ENCODE data around the gene MBD3.
A peak's percentile ranks its signal among the peaks of the same experiment; 100 is the strongest.

MBD3 gene

DNA sequence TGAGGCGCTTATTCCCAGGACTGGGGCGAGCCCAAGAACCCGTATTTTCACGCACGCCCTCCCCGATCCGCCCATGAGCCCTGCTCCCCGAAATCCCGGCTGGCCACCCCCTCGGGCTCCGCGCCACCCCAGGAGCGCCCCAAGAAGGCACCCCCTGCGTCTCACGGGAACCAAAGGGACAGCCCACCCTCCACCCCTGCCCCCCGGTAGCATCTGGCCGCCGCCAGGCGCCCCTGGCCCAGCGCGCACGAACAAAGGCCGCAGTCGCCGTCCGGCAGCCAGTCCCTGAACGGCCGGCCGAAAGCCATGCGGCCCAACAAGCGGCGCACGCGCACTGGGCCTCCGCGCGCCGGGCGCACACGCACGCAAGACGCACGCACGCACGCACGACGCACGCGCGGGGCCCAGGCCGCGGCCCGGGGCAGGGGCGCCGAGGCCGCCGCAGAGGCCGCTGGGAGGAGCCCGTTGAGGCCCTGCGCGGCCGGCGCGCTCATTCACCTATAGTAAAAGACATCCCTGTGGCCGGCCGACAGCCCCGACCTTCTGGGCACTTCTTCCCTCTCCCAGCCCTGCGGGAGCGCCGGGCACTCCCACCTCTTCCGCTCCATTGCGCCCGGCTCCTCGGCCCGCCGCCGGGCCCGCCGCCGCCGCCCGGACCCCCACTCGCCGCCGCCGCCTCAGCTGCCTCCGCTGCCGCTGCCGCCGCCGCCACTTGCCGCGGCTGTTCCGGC, 476 bp downstream of the MBD3 start:
- peak; percentile 86 for DNase-seq

DNA sequence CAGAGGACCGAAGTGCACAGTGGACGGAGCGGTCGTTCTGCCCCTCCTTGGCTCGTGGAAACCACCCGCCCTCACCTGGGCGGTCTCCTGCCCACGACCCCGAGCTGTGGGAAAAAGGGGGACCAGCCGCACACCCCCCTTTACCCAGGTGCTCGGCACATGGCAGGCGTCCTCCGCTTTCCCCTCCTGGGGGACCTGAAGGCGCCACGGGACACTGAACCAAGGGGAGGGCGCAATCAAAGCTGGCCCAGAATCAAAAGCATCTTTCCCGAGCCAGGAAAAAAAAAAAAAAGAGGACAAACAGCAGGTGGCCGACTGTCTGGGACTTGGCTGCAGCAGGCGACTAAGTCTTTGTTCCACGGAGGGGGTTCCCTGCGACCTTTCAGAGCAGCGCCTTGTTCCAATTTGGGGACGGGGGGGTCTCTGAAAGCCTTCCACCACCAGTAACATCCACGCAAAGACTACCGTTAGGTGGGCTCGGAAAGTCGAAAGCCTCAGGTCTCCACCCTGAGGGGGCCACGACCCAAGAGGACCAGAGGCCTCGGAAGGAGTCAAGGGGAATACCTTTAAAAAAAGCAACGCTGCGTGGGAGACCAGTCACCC, 1.1 kb downstream of the MBD3 start:
- no peak for DNase-seq

DNA sequence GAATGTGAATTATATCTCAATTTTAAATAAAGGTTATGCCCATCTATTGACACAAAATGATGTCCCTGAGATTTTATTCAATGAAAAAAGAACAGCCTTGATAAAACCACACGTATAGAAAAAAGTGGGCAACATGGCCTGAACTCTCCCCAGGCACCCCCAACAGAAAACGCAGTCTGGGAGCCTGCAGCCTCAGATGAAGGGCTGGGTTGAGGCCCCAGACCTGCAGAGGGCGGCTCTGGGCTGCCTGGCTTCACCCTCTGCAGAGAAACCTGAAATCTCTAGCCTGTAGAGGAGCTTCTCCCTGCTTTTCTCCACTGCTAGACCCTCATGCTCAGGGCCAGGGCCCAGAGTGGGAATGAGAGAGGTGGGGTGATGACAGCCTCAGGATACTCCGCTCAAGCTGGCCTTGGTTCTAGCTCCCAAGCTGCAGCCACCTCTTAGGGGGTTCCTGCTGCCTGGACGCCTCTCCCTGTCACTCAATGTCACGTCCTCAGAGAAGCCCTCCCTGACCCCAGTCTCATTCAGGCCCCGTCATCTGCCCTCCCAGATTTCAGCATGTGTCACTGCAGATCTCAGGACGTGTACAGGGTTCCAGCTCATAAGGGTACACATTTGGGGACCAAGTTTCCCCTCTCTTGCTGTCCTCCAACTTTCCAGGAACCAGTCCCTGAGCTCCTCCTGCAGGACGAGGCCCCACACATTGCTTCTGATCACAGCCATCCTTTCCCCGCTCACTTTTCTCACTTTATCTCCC, 1.8 kb downstream of the MBD3 start:
- DNase-seq = no peak

GRCh38 chr19:1587872-1588271, 4.8 kb downstream of the MBD3 start:
- DNase-seq = no peak

DNA sequence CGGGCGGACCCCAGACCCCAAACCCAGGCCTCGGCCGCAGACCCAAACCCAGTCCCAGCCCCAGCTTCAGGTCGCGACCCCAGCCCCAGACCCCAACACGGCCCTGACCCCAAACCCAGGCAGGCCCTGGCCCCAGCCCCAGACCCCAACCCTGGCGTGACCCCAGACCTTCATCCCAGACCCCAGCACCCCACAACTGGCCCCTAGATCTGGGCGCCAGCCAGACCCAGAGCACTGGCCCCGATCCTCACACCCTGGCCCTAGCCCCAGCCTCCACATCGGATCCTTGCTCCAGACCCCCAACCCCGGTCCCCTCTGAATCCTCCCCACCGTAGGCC, 7.5 kb downstream of the MBD3 start:
- no peak for DNase-seq

DNA sequence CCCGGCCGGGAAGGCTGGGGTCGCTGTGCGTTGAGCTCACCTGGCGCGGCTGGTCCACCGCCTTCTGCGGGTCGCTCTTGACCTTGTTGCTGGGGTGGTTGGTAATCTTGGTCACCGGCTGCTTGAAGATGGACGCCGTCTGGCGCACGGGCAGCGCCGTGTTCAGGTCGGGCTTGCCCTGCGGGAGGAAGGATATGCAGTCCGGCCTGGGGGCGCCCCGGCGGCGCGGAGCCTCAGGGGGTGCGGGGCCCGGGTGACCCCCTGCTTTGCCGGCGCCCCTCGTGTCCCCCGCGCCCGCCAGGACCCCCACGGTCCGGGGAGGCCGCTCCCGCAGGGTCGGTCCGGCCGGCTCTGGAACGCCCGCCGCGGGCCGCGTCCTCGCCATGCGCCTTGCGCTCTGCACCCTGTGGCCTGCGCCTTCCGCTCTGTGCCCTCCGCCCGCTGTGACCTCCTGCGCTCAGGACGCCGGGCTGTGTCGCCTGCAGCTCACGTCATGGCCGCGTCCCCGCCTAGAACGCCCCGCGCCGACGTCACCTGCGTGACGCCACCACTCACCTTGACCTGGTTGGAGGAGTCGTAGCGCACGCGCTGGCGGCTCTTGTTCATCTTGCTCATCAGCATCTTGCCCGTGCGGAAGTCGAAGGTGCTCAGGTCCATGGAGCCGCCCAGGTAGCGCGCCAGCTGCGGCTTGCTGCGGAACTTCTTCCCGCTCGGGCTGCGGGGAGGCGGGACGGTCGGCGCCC, 8.0 kb downstream of the MBD3 start:
- DNase-seq = no peak

- DNase-seq = no peak
These were observed 10.5 kb downstream of the MBD3 start for GRCh38 chr19:1582201-1582600.

GRCh38 chr19:1580957-1581356, 11.7 kb downstream of the MBD3 start:
- no peak for DNase-seq

GRCh38 chr19:1580382-1580781, 12.3 kb downstream of the MBD3 start:
- DNase-seq = no peak

DNA sequence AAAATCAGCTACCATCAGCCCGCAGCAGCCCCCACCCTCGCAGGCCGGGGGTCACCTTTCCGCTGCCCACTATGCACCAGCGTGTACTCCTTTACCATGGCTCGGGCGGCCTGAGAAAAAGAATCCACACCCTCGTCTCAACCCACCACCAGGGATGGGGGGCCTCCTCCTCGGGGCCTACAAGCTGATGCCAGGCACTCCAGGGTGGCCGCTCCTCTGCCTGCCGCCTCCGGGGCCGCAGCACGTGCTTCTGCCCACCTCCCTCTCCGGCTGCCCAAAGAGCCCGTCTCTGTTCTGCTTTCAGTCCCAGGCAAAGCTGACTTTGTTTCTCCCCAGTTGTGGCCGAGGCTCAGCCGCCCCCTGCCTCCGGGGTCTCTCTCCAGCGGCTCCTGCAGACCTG, 13.4 kb downstream of the MBD3 start:
- DNase-seq = no peak

DNA sequence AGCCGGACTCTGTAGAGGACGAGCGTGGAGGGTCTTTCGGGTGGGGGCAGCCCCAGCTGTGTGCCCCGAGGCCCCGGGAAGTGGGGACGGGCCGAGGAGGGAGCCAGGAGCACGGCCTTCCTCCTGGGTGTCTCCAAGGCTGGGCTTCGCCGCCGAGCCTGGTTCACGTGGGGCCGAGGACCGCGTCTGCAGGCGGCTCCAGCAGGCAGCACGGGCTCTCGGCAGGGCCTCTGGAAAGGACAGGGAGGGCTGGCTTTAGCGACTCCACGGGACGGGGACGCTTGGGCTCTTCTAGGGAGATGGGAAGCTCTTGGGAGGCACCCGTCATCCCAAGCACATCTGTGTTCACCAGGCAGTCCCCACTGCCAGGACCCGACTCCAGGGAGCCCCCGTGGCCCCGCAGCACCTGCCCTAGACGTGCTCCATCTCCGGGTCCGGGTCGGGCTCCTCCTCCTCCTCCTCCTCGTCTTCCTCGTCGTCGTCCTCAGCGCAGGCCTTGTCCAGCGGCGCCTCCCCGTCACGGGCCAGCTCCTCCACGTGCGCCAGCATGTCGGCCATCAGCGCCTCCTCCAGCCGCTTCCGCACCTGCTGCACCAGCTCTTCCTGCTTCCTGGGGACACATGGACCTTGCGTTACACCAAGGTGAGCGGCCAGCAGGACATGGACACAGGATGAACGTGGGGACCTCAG, 14.6 kb downstream of the MBD3 start:
- DNase-seq = no peak

GRCh38 chr19:1577090-1577928, 15.4 kb downstream of the MBD3 start:
- no peak for DNase-seq

- no peak for DNase-seq
These were observed 16.2 kb downstream of the MBD3 start for GRCh38 chr19:1576242-1577089.

DNA sequence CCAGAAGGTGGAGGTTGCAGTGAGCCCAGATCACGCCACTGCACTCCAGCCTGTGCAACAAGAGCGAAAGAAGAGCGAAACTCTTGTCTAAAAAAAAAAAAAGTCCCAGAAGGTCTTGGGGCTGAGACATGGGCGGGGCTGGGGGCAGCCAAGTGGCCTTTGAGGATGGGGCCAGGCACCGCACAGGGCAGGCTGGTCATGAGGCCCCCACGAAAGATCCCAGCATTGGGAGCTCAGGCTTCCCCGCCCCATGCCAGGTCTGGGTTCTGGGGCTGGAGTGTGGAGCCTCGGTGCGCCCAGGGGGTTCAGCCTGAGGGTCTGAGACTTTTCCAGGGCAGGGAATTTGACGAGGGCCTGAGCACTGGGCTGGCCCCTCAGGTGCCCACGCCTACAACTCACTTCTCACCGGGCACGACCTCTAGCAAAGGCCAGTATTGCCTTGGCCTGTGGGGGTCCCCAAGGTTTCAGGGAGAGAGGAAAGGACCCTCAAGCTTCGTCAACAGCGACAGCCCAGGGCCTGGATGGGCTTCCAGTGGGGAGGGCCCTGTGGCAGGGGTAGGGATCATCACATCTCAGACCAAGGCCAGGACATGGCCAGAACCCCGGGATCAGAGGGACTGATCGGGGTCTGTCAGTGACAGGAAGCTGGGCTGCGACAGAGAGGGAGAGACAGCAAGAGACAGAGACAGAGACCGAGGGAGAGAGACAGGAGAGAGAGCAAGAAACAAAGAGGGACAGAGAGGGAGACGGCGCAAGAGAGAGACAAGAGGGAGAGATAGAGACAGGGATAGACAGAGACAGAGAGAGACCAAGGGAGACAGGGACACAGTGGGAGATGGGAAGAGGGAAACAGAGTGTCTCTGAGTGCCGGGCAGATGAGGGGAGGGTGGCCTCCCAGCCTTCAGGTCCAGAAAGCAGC, 17.1 kb downstream of the MBD3 start:
- no peak for DNase-seq

GRCh38 chr19:1574354-1575136, 18.1 kb downstream of the MBD3 start:
- DNase-seq = no peak

DNA sequence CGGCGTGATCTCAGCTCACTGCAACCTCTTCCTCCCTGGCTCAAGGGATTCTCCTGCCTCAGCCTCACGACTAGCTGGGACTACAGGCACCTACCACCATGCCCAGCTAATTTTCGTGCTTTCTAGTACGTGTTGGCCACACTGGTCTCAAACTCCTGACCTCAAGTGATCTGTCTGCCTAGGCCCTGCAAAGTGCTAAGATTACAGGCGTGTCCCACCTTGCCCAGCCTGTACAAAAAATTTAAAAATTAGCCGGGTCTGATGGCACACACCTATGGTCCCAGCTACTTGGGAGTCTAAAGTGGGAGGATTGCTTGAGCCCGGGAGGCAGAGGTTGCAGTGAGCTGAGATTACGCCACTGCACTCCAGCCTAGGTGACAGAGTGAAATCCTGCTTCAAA, 19.9 kb downstream of the MBD3 start:
- no peak for DNase-seq

GRCh38 chr19:1571358-1571757, 21.3 kb downstream of the MBD3 start:
- no peak for DNase-seq

GRCh38 chr19:1570836-1571235, 21.8 kb downstream of the MBD3 start:
- no peak for DNase-seq

- DNase-seq = no peak
These were observed 22.7 kb downstream of the MBD3 start for GRCh38 chr19:1569997-1570396.

Measured in activated T-cell treated with anti-CD3 and anti-CD28 coated beads, Interleukin-2, amount 50 U/mL, for 1 hour (primary cell).